GM12801 (cell line): ENCODE data around the gene CCDC88B.

Source experiments
- TF ChIP-seq, protein P1 (sequence below): IDR thresholded peaks from one replicate; pipeline ENCODE4 v1.5.1; 2011; ENCODE audit warnings: control low read depth; ENCODE audit not compliant: insufficient read length; ENCODE audit errors: extremely low read depth

Gene CCDC88B

GRCh38 chr11:64355078-64355940 lies 15.3 kb downstream of the CCDC88B start:
- TF ChIP-seq, protein P1, sequence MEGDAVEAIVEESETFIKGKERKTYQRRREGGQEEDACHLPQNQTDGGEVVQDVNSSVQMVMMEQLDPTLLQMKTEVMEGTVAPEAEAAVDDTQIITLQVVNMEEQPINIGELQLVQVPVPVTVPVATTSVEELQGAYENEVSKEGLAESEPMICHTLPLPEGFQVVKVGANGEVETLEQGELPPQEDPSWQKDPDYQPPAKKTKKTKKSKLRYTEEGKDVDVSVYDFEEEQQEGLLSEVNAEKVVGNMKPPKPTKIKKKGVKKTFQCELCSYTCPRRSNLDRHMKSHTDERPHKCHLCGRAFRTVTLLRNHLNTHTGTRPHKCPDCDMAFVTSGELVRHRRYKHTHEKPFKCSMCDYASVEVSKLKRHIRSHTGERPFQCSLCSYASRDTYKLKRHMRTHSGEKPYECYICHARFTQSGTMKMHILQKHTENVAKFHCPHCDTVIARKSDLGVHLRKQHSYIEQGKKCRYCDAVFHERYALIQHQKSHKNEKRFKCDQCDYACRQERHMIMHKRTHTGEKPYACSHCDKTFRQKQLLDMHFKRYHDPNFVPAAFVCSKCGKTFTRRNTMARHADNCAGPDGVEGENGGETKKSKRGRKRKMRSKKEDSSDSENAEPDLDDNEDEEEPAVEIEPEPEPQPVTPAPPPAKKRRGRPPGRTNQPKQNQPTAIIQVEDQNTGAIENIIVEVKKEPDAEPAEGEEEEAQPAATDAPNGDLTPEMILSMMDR, result no peak

GRCh38 chr11:64356498-64357411 lies 16.8 kb downstream of the CCDC88B start:
- TF ChIP-seq, protein P1, result no peak

DNA sequence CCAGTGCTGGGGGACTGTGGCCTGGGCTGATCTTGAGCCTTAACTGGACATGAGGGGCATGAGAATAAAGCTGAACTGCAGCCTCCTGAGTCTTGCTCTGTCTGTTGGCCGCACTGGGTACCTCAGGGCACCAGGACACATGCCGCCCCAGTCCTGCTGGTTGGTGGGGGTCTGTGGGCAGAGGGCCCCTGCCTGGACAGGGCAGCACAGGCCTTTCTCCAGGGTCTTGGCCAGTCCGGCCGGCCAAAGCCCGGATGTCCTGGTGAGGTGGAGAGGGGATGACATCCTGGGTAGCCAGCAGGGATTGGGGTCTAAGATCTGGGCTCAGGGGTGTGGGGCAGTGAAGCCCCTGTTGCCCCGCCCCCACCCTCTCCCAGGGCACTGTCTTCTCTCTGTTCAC lies 17.4 kb downstream of the CCDC88B start:
- TF ChIP-seq, protein P1, result no peak

- TF ChIP-seq, protein P1, result no peak
These were observed 18.0 kb downstream of the CCDC88B start for GRCh38 chr11:64357904-64358535.

DNA sequence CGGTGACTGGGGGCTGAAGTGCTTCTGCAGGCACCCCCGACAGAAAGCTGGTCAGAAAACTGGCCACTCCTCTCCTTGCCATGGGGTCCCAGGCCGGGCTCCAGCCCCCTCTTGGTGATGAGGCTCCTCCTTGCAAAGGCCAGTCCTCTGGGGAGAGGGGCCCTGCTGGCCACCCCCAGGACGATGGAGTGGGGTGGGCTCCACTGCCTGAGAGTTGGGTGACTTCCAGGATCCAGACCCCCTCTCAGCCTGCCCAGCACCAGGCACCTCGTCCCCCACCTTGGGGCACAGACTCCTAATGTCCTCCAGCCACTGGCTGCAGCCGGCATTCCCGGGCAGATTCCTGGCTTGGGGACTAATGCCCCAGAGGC lies 18.5 kb downstream of the CCDC88B start:
- TF ChIP-seq, protein P1, result no peak

DNA sequence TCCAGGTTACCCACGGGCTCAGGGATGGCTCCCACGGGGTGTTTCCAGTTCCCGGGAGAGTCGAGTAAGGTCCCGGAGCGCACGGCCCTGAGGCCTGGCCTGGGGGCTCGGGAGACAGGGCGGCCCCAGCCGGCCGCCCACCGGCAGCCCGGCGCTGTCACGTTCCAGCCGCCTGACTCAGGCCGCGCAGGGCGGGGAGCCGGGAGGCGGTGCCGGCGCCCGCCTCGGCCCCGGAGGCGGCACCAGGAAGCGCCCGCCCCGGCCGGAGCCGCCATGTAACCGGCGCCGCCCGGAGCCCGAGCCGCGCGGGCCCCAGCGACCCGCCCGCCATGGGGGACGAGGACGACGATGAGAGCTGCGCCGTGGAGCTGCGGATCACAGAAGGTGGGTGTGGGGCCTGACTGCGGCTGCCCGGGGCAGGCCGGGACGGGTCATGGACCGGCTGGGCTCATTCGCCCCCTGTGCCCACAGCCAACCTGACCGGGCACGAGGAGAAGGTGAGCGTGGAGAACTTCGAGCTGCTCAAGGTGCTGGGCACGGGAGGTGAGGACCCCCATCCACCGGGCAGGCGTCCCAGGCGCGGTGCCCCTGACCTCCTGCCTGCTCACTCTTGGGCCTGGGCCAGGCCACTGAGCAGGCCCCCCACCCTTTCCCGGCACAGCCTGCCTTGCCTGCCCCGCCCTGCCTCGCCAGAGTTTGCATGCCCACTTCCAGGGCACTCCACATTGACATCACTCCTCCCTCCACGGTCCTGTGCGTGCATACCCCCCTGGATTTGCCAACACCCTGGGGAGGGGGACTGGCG lies 19.1 kb downstream of the CCDC88B start, which contains the start of gene RPS6KA4:
RPS6KA4 (plus strand) TSS at position 256 of the 805 bp plus-strand sequence; CDS start at position 330, 74 bp downstream.
- TF ChIP-seq, protein P1, result no peak
